22Rv1 (cell line): Measurements from ENCODE around the gene RETREG3.

Experiments
- H3K27ac ChIP-seq: fragments of 450-650 bp; 2 replicates; pipeline ENCODE4 v1.5.1; 2017
- ZFX ChIP-seq: fragments of 450-650 bp; IDR thresholded peaks from 2 replicates; pipeline ENCODE4 v1.6.1; 2017; ENCODE audit warnings: antibody characterized with exemption, borderline replicate concordance
- TF ChIP-seq, protein P1 (sequence below): fragments of 450-650 bp; IDR thresholded peaks from 2 replicates; pipeline ENCODE4 v1.5.1; 2017; ENCODE audit warnings: mild to moderate bottlenecking

Gene RETREG3

DNA sequence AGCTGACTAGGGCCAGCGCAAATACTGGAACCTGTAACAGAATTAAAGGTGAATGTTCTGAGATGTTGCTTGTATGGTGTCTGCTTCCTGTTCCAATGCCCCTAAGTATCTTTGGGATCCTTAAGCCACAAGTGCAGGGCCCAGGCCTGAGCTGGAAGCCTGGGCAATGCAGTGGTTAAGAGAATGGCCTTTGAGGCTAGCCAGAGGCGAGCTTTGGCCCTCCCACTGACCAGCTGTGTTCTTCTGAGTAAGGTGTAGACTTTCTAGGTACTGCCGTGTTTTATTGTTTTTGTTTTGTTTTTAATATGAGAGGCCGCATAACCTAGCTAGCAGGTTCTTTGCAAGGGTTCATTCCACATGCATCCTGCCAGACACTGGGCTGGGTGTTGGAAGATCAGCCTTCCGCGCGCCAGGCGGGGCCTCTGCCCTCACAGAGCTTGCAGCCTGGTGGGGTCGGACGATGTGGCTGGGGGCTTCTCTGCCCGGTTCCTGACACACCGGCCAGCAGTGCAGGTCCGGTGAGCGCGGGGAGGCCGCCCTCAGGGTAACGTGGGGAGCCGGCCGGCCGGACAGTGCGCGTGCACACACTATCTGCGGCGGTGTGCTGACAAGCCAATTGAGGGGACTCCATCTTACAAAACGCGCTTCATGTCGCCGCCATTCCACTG, 42.8 kb downstream of the RETREG3 start:
- TF ChIP-seq, protein P1, sequence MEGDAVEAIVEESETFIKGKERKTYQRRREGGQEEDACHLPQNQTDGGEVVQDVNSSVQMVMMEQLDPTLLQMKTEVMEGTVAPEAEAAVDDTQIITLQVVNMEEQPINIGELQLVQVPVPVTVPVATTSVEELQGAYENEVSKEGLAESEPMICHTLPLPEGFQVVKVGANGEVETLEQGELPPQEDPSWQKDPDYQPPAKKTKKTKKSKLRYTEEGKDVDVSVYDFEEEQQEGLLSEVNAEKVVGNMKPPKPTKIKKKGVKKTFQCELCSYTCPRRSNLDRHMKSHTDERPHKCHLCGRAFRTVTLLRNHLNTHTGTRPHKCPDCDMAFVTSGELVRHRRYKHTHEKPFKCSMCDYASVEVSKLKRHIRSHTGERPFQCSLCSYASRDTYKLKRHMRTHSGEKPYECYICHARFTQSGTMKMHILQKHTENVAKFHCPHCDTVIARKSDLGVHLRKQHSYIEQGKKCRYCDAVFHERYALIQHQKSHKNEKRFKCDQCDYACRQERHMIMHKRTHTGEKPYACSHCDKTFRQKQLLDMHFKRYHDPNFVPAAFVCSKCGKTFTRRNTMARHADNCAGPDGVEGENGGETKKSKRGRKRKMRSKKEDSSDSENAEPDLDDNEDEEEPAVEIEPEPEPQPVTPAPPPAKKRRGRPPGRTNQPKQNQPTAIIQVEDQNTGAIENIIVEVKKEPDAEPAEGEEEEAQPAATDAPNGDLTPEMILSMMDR = no peak
- H3K27ac ChIP-seq = peak overlapping the region; percentile 93

DNA sequence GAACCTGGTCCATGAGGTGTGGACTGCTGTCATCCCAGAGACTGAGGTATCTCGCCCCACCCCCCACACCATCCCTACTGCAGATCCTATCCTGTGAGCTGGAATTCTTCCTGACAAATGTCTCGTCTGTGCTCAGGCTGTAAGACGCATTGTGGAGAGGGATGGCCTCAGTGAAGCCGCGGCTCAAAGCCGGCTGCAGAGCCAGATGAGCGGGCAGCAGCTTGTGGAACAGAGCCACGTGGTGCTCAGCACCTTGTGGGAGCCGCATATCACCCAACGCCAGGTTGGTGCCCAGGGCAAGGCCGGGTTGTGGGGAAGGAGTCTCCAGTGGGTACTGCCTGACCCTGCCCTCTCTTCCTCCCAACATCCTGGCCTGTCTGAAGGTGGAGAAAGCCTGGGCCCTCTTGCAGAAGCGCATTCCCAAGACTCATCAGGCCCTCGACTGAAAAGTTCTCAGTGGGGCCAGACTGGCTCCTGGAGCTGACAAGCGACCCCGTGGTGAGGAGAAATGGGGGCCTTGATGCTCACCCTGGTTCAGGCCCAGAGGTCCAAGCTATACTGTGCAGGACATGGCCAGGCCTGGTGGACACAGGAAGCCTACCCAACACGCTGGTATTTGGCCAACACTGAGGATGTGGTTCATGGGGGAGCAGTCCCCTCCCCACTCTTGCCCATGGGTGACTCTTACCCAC, 43.5 kb downstream of the RETREG3 start:
- no peak for TF ChIP-seq ZFX
- TF ChIP-seq, protein P1 = no peak
- H3K27ac ChIP-seq = peak overlapping the region; percentile 93

DNA sequence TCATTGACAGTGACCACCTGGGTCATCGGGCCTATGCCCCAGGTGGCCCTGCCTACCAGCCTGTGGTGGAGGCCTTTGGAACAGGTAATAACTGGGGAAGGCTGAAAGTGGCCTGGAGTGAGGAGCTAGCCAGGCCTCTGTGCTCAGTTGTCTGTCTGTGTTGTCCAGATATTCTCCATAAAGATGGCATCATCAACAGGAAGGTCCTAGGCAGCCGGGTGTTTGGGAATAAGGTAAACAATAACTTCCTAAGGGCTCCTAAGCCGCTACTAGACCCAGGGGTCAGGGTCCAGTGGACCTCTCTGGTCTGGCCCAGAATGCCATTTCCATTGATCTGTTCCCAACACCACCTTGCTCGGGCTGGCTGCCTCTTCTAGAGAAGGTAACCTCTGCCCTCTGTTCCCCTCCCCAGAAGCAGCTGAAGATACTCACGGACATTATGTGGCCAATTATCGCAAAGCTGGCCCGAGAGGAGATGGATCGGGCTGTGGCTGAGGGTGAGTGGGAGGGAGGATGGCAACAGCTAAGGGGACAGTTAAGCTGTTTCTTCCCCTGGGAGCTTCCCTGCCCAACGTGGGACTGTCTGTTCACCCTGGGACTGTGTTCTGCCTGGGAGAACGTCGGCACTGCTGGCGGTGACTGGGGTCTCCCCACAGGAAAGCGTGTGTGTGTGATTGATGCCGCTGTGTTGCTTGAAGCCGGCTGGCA, 44.2 kb downstream of the RETREG3 start:
- TF ChIP-seq ZFX = no peak
- TF ChIP-seq, protein P1 = no peak
- H3K27ac ChIP-seq = peak overlapping the region; percentile 93

DNA sequence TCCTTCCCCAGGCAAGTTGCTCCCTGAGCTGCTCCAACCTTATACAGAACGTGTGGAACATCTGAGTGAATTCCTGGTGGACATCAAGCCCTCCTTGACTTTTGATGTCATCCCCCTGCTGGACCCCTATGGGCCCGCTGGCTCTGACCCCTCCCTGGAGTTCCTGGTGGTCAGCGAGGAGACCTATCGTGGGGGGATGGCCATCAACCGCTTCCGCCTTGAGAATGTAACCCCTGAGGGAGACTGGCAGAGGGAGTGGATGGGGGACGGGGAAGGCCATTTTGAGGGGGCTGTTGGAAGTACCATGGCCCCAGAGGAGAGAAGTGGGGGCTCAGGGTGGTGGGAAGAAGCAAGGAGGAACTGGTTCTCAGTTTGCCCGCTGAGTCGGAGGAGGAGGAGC, 45.2 kb downstream of the RETREG3 start:
- H3K27ac ChIP-seq = peak overlapping the region; percentile 93
- TF ChIP-seq, protein P1 = no peak
- no peak for TF ChIP-seq ZFX

DNA sequence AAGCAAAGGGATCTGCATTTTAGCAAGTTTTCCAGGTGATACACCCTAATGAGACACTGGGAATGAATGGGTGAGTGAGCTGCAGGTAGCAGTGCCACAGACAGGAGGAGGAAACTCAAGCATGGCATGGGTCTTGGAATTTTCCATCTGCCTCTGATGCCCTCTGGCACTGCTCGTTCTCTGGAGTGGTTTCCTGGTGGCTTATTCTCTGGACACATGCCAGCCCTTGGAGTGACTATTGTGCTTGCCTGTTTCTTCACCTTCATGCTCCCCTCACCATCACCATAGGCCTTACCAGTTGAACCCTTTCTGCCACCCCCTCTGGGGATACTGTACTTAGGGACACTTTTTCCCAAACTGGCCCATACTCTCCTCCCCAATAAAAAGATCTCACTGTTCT, 45.6 kb downstream of the RETREG3 start:
- TF ChIP-seq, protein P1 = no peak
- no peak for TF ChIP-seq ZFX
- H3K27ac ChIP-seq = peak overlapping the region; percentile 93

DNA sequence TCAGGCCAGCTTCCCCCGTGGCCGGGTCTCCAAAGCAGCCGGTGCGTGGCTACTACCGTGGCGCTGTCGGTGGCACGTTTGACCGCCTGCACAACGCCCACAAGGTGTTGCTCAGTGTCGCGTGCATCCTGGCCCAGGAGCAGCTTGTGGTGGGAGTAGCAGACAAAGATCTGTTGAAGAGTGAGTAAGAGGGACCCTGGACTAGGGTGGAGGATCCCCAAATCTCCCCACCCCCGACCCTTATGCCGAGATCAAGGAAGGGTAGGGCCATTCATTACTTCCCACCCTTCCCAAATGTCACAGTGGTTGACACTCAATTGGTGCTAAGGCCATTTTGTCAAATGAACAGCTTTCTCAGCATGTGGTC, 46.0 kb downstream of the RETREG3 start:
- peak overlapping the region; percentile 93 for H3K27ac ChIP-seq
- TF ChIP-seq, protein P1 = no peak
- no peak for TF ChIP-seq ZFX
